Activated CD4-positive, alpha-beta T cell treated with anti-CD3 and anti-CD28 coated beads, Interleukin-2, amount 10 ng/mL, durations not matched to agents 7 days and 5 days (primary cell): Measurements from ENCODE around the gene DNAL4. TPM values are rescaled to one million over a fixed set of nuclear protein-coding genes. Genes with fewer than 3 reads are reported as not detected.

Source experiments
- CTCF ChIA-PET: fragments of 350-600 bp; sonication (Branson Sonifier 250); formaldehyde crosslinking; loops from one replicate; lab custom pipeline; 2021; ENCODE audit warnings: antibody characterized with exemption; lab: Charles Lee
- POLR2A ChIA-PET: fragments of 350-600 bp; sonication (Branson Sonifier 250); formaldehyde crosslinking; loops from one replicate; lab custom pipeline; 2021; ENCODE audit warnings: antibody characterized with exemption; lab: Charles Lee
- DNase-seq: peaks from one replicate; pipeline ENCODE4 v3.0.0-alpha.2; 2020
- H3K27ac Mint-ChIP-seq: one replicate; pipeline ENCODE4 v1.8.0; 2021; ENCODE audit warnings: mild to moderate bottlenecking, moderate library complexity, mixed read lengths
- H3K27me3 Mint-ChIP-seq: one replicate; pipeline ENCODE4 v1.8.0; 2021; ENCODE audit warnings: mixed read lengths
- H3K36me3 Mint-ChIP-seq: one replicate; pipeline ENCODE4 v1.8.0; 2021; ENCODE audit warnings: low read depth, mixed read lengths
- H3K4me1 Mint-ChIP-seq: one replicate; pipeline ENCODE4 v1.8.0; 2021; ENCODE audit warnings: mixed read lengths
- H3K4me3 Mint-ChIP-seq: one replicate; pipeline ENCODE4 v1.8.0; 2021; ENCODE audit warnings: mild to moderate bottlenecking, moderate library complexity, mixed read lengths
- H3K9me3 Mint-ChIP-seq: one replicate; pipeline ENCODE4 v1.8.0; 2021; ENCODE audit warnings: mixed read lengths
- total RNA-seq, 2 experiments: library from RNA; stranded (reverse); gene quantifications; one replicate each; pipeline ENCODE4 v1.2.3, GENCODE V29; 2021

The DNAL4 gene
- total RNA-seq, 2 experiments from 2014 or later = 7.9 to 10.2 TPM

DNA sequence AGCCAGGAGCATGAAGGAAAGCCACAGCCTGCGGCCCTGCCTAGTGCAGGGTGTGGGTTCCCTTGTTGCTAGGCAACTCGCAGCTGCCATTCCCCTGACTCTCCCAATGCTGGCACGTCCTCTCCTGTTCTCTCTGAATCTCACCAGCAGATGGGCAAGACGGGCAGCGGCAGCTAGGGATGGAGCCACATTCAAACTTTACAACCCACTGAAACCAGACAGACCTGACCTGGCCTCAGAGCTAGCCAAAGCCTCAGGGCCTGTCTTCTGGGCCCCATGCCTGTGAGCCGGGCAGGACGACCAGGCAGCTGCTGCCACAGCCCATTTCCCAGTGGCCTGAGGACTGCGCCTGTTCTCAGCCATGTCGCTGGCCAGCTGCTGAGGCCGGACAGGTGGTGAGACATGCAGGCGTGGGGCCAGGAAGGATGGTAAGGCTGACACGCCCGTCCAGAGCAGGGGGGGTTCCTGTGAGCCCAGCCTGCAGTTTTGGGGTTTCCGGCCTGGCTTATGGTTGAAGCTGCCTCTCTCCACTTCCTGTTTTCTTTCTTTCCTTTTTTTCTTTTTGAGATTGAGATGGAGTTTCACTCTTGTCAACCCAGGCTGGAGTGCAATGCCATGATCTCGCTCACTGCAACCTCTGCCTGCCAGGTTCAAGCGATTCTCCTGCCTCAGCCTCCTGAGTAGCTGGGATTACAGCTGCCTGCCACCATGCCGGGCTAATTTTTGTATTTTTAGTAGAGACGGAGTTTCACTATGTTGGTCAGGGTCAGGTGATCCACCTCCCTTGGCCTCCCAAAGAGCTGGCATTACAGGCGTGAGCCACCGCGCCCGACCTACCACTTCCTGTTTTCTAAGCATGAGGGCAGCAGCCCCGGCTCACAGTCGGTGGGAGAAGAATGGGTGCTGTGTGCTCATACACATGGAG is 42.3 kb downstream of the DNAL4 start:
- POLR2A ChIA-PET = interaction anchor here (0.6 to 0.9 kb wide), 3 partner anchors 16 to 767 kb away, joined by 3 to 4 read pairs (median 3); no protein-coding TSS in a partner anchor
- DNase-seq = peak; percentile 90
- CTCF ChIA-PET = interaction anchor here (0.7 to 2.7 kb wide), 11 partner anchors 9 to 1213 kb away, joined by 3 to 14 read pairs (median 4); partner anchors contain the start of gene TOMM22
- Mint-ChIP-seq H3K36me3 (peaks cover 82% of the 10 kb centered on the region), H3K4me3 (peak overlapping the region; percentile 98), H3K9me3 (no peaks in the 10 kb centered on the region), H3K27ac (peak overlapping the region; percentile 100), H3K27me3 (no peaks in the 10 kb centered on the region), H3K4me1 (peaks cover 51% of the 10 kb centered on the region)

- Mint-ChIP-seq H3K4me3 (peak overlapping the region; percentile 98), H3K27me3 (no peaks in the 10 kb centered on the region), H3K9me3 (no peaks in the 10 kb centered on the region), H3K36me3 (peaks cover 86% of the 10 kb centered on the region), H3K4me1 (peaks cover 52% of the 10 kb centered on the region), H3K27ac (peak overlapping the region; percentile 100)
- ChIA-PET CTCF (interaction anchor here (0.7 to 2.7 kb wide), 6 partner anchors 8 to 26 kb away, joined by 3 to 14 read pairs (median 7); no protein-coding TSS in a partner anchor), POLR2A (no interaction called here)
- no peak for DNase-seq
Observed at GRCh38 chr22:38751066-38751421, 42.9 kb downstream of the DNAL4 start.

GRCh38 chr22:38750638-38751037 is 43.3 kb downstream of the DNAL4 start:
- H3K9me3 Mint-ChIP-seq = no peaks in the 10 kb centered on the region
- H3K27me3 Mint-ChIP-seq = no peaks in the 10 kb centered on the region
- CTCF ChIA-PET = interaction anchor here (0.7 to 2.7 kb wide), 6 partner anchors 8 to 119 kb away, joined by 3 to 14 read pairs (median 4); no protein-coding TSS in a partner anchor
- peak overlapping the region; percentile 100 for H3K27ac Mint-ChIP-seq
- peaks cover 56% of the 10 kb centered on the region for H3K4me1 Mint-ChIP-seq
- POLR2A ChIA-PET = no interaction called here
- H3K4me3 Mint-ChIP-seq = peak overlapping the region; percentile 98
- no peak for DNase-seq
- peaks cover 90% of the 10 kb centered on the region for H3K36me3 Mint-ChIP-seq

- peak overlapping the region; percentile 83 for H3K27ac Mint-ChIP-seq
- ChIA-PET POLR2A (no interaction called here), CTCF (interaction anchor here (0.7 to 2.7 kb wide), 4 partner anchors 16 to 120 kb away, joined by 3 to 14 read pairs (median 6); no protein-coding TSS in a partner anchor)
- H3K36me3 Mint-ChIP-seq = peaks cover 94% of the 10 kb centered on the region
- DNase-seq = no peak
- peaks cover 62% of the 10 kb centered on the region for H3K4me1 Mint-ChIP-seq
- no peaks in the 10 kb centered on the region for H3K27me3 Mint-ChIP-seq
- H3K9me3 Mint-ChIP-seq = no peaks in the 10 kb centered on the region
- peak overlapping the region; percentile 67 for H3K4me3 Mint-ChIP-seq
Observed at GRCh38 chr22:38750104-38750503, 43.8 kb downstream of the DNAL4 start.

DNA sequence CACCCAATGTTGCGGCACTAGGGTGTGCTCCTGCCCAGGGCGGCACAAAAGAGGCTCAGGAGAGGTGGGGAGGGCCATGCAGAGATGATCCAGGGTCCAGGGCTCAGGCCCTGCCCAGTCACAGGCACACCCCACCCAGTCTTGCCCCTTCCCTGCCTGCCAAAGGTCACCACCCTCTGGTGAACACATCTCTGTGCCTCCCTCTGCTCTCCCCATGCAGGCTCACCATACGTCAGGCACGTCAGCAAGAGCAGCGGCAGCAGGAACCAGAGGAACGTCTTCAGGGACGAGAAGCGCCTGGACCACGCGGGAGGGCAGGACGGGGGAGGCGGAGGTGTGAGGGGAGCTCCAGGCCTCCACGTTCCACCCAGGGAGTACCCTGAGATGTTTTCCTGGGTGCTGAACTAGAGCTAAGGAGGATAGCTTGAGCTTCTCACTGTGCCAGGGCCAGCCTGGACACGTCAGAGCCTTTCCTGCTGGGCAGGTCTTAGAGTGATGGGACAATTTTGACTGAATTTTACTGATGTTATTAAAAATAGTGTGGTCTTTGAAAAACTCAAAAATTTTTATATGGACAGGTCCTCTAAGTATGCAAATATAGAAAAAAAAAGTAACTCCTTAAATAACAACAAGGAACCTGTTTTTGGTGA is 45.3 kb downstream of the DNAL4 start:
- Mint-ChIP-seq H3K27ac (peak overlapping the region; percentile 83), H3K36me3 (peaks cover 87% of the 10 kb centered on the region), H3K4me3 (no peak overlapping the region), H3K4me1 (peaks cover 67% of the 10 kb centered on the region), H3K27me3 (no peaks in the 10 kb centered on the region), H3K9me3 (no peaks in the 10 kb centered on the region)
- no peak for DNase-seq
- ChIA-PET POLR2A (no interaction called here), CTCF (interaction anchor here (1.4 to 2.2 kb wide), 3 partner anchors 9 to 18 kb away, joined by 3 to 10 read pairs (median 7); no protein-coding TSS in a partner anchor)

DNA sequence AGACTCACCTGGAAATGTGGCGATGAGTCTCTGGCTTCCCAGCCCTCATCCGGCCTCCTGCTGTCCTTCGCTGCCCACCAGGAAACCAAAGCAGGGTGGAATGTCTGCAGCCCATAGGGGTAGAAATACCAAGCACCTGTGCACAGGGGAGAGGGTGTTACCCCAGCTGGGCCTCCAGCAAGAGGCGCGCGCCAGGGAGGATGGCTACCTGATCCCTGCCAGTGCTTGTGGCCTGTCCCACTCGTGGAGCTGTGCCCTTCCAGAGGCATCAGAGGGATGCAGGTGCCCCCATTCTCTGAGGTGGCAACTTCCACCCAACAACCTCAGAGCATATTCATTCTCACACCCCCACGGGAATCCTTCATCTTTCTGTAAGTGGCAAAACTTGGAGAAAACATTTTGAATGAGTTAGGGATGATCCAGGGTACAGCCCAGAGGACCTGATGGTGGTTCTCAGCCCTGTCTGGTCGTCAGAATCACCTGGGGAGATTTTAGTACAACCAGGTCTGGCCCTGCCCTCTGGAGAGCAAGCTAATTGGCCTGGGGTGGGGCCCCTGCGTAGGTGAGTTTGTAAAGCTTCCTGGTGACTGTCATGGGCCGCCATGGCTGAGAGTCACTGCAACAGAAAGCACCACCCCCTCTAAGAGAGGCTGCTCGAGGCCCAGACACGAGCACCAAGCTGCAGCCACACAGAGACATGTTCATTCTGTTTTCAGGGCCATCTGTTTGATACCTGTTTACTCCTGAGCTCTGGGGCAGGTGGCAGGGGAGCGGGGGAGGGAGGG is 48.1 kb downstream of the DNAL4 start:
- H3K36me3 Mint-ChIP-seq = peaks cover 87% of the 10 kb centered on the region
- no peak overlapping the region for H3K4me3 Mint-ChIP-seq
- no peak for DNase-seq
- POLR2A ChIA-PET = interaction anchor here (0.6 kb wide), 1 partner anchor 11 kb away, joined by 3 read pairs; no protein-coding TSS in a partner anchor
- H3K27ac Mint-ChIP-seq = peak overlapping the region; percentile 75
- H3K4me1 Mint-ChIP-seq = peaks cover 65% of the 10 kb centered on the region
- H3K9me3 Mint-ChIP-seq = no peaks in the 10 kb centered on the region
- no peaks in the 10 kb centered on the region for H3K27me3 Mint-ChIP-seq
- CTCF ChIA-PET = interaction anchor here (0.6 to 1.7 kb wide), 4 partner anchors 14 to 371 kb away, joined by 3 to 5 read pairs (median 4); no protein-coding TSS in a partner anchor

- Mint-ChIP-seq H3K9me3 (no peaks in the 10 kb centered on the region), H3K27me3 (no peaks in the 10 kb centered on the region), H3K4me1 (peaks cover 64% of the 10 kb centered on the region), H3K27ac (no peak overlapping the region), H3K36me3 (peaks cover 89% of the 10 kb centered on the region), H3K4me3 (no peak overlapping the region)
- ChIA-PET CTCF (interaction anchor here (1.2 to 1.7 kb wide), 2 partner anchors 19 to 24 kb away, joined by 3 to 5 read pairs; no protein-coding TSS in a partner anchor), POLR2A (no interaction called here)
- no peak for DNase-seq
Observed at GRCh38 chr22:38744981-38745380, 49.0 kb downstream of the DNAL4 start.

DNA sequence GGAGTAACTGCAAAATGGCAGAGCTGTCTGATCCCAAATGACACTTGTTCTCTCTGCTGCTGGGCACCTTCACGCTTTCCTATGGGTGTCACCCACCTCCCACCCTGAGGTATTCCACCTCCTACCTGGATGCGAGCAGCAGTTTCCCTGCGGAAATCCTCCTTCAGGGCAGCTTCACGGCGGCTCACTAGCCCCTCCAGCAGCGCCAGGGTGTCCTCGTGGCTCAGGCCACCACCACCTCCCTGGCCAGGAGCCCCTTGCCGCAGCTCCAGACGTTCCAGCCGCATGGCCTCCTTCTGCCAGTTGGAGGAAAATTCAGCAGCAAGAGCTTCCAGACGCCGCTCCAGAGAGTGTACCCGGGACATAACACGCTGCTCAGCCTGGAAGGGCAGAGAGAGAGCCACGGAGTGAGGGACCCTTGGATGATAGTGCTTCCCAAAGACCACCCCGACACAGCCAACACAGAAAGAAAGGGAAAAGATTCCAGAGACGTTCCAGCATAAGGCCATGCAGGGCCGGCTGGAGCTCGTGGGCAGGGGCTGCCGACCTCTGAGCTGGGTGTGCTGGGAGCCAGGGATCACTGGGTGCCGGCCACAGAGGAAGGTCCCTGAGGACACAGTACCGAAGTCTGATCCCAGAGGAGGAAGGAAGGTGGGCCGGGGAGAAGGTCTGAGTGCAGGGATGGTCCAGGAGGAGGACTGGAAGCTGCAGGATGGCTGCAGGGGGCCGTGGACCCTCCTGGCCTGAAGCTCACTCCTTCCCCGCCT is 51.6 kb downstream of the DNAL4 start:
- H3K27ac Mint-ChIP-seq = peak overlapping the region; percentile 46
- ChIA-PET CTCF (interaction anchor here (0.6 to 1.8 kb wide), 6 partner anchors 9 to 132 kb away, joined by 3 to 6 read pairs (median 3); no protein-coding TSS in a partner anchor), POLR2A (no interaction called here)
- H3K27me3 Mint-ChIP-seq = no peaks in the 10 kb centered on the region
- H3K9me3 Mint-ChIP-seq = no peaks in the 10 kb centered on the region
- H3K4me1 Mint-ChIP-seq = peaks cover 58% of the 10 kb centered on the region
- H3K36me3 Mint-ChIP-seq = peaks cover 89% of the 10 kb centered on the region
- H3K4me3 Mint-ChIP-seq = no peak overlapping the region
- DNase-seq = no peak

- no peak for DNase-seq
- CTCF ChIA-PET = interaction anchor here (0.9 to 1.8 kb wide), 3 partner anchors 9 to 34 kb away, joined by 3 to 6 read pairs (median 3); no protein-coding TSS in a partner anchor
- H3K4me1 Mint-ChIP-seq = peaks cover 64% of the 10 kb centered on the region
- no peaks in the 10 kb centered on the region for H3K9me3 Mint-ChIP-seq
- H3K27ac Mint-ChIP-seq = peak overlapping the region; percentile 64
- POLR2A ChIA-PET = no interaction called here
- H3K36me3 Mint-ChIP-seq = peaks cover 89% of the 10 kb centered on the region
- H3K27me3 Mint-ChIP-seq = no peaks in the 10 kb centered on the region
- H3K4me3 Mint-ChIP-seq = no peak overlapping the region
Observed at GRCh38 chr22:38741576-38741975, 52.4 kb downstream of the DNAL4 start.

- DNase-seq = no peak
- ChIA-PET POLR2A (no interaction called here), CTCF (interaction anchor here (0.9 to 1.8 kb wide), 2 partner anchors 10 to 12 kb away, joined by 3 to 6 read pairs; no protein-coding TSS in a partner anchor)
- Mint-ChIP-seq H3K36me3 (peaks cover 86% of the 10 kb centered on the region), H3K27me3 (no peaks in the 10 kb centered on the region), H3K4me3 (no peak overlapping the region), H3K4me1 (peaks cover 65% of the 10 kb centered on the region), H3K27ac (peak overlapping the region; percentile 64), H3K9me3 (no peaks in the 10 kb centered on the region)
Observed at GRCh38 chr22:38741166-38741565, 52.8 kb downstream of the DNAL4 start.

DNA sequence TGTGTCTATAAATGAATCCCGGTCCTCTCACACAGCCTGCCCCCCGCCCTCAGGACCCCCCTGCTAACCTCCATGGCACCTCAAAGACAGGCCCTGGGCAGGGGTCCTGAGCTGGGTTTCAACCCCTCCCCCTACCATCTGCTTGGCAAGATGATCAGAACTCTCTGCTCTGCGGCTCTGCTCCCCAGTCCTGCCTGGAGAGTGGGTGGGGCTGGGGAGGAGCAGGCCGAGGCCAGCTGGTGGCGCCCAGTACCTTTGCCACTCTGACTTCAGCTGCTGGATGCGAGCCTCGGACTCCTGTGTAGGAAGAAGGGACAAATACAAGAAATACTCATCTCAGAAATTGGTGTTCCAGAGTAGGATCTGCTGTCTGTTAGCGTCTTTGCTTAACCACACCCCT is 53.2 kb downstream of the DNAL4 start:
- peaks cover 65% of the 10 kb centered on the region for H3K4me1 Mint-ChIP-seq
- ChIA-PET POLR2A (no interaction called here), CTCF (interaction anchor here (1.5 to 1.8 kb wide), 2 partner anchors 12 to 25 kb away, joined by 3 to 6 read pairs; no protein-coding TSS in a partner anchor)
- H3K27me3 Mint-ChIP-seq = no peaks in the 10 kb centered on the region
- peak overlapping the region; percentile 64 for H3K27ac Mint-ChIP-seq
- no peak overlapping the region for H3K4me3 Mint-ChIP-seq
- H3K9me3 Mint-ChIP-seq = no peaks in the 10 kb centered on the region
- peaks cover 86% of the 10 kb centered on the region for H3K36me3 Mint-ChIP-seq
- DNase-seq = no peak
